RKO (cell line): ENCODE data around the gene HLA-DMA.

Experiments
- DNase-seq: peaks from one replicate; pipeline ENCODE4 v3.0.0-alpha.2; 2016; ENCODE audit warnings: low spot score

The HLA-DMA gene

GRCh38 chr6:32974541-32975308 lies 21.8 kb upstream of the HLA-DMA start:
- no peak for DNase-seq

GRCh38 chr6:32974016-32974333 lies 21.1 kb upstream of the HLA-DMA start:
- peak; percentile 73 for DNase-seq

- no peak for DNase-seq
Measured at GRCh38 chr6:32973144-32974015, 20.5 kb upstream of the HLA-DMA start.

GRCh38 chr6:32972353-32973143 lies 19.7 kb upstream of the HLA-DMA start:
- DNase-seq, result no peak

- peak; percentile 99 for DNase-seq
Measured at GRCh38 chr6:32971581-32972352, 18.9 kb upstream of the HLA-DMA start.

- no peak for DNase-seq
Measured at GRCh38 chr6:32971242-32971580, 18.3 kb upstream of the HLA-DMA start.

GRCh38 chr6:32970413-32971241 lies 17.7 kb upstream of the HLA-DMA start:
- DNase-seq, result peak; percentile 86

- peak; percentile 96 for DNase-seq
Measured at GRCh38 chr6:32969685-32970412, 17.0 kb upstream of the HLA-DMA start.

GRCh38 chr6:32968867-32969684 lies 16.2 kb upstream of the HLA-DMA start:
- peak; percentile 95 for DNase-seq

- DNase-seq, result peak; percentile 94
Measured at GRCh38 chr6:32968093-32968866, 15.4 kb upstream of the HLA-DMA start, which contains the start of gene BRD2. TSS of gene BRD2 (plus strand) at chr6:32968594. CDS start at chr6:32972899, 4,305 bp downstream.

- peak; percentile 89 for DNase-seq
Measured at GRCh38 chr6:32967151-32968091, 14.5 kb upstream of the HLA-DMA start.

GRCh38 chr6:32964776-32965175 lies 11.9 kb upstream of the HLA-DMA start:
- no peak for DNase-seq

- DNase-seq, result no peak
Measured at GRCh38 chr6:32963866-32964265, 11.0 kb upstream of the HLA-DMA start.

GRCh38 chr6:32962213-32962826 lies 9.4 kb upstream of the HLA-DMA start:
- no peak for DNase-seq

- no peak for DNase-seq
Measured at GRCh38 chr6:32960563-32960962, 7.7 kb upstream of the HLA-DMA start.

GRCh38 chr6:32956176-32956575 lies 3.3 kb upstream of the HLA-DMA start:
- no peak for DNase-seq
